ENCODE data around the gene KLF16. TPM values are rescaled to one million over a fixed set of nuclear protein-coding genes. Genes with fewer than 3 reads are reported as not detected.

The KLF16 gene
- total RNA-seq, 1 experiment from 2014 or later, result 26.7 TPM

DNA sequence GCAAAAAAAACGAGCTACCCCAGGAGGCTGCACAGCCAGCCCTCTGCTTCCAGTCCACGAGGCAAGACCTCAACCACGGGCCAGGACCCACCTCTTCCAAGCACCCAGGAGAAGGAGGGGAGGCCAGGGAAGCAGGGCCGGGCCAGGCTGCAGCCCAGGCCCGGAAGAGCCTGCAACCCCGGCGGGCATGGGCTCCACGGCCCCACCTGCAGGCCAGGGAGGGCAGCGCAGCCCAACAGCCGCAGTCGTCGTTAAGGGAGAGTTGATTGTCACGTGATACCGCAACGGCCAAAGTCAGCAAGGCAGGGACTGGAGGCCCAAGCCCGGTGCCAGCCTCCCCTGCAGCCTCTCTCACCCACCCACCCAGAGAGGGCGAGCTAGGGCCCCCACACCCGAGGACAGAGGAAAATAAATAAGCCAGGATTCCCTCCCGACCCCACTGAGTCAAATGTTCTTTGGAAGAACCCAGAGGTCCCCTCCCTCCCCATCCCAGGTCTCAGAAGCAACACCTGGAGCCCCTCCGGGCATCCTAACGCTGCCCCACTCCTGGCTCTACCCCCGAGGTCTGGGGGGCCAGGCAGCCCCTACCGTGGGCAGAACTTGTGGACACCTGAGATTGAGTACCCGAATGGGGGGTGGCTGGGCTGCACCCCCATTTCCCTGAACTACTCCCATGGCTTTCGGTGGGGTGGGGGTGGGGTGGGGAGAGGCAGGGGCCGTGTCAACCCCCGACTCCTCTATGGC lies 9.9 kb downstream of the KLF16 start:
- no peak overlapping the region for H2AFZ ChIP-seq
- BruUV-seq (replicated peaks), result no TSS peak

DNA sequence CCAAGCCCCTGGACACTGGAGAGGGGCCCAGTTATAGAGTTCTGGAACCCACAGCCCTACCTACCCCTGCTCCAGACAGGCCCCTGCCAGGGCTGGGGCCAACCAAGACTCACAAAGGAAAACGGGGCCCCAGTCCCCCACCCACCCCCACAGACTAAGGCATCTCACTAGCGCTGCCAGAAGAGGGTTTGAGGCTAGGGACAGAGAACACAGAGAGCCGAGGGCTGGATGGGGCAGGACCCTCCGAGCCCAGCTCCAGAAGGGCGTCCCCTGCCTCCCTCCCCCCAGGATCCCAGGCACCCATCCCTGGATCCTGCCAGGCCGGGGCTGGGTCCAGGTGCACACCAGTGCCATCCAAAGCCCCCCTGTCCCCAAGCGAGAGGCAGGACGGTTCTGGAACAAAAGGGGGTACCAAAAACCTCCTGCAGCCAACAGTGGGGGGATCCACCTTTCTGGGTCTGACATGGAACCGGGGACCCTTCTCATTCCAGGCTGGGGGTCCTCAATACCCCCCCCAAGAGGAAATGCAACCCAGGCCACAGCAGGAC lies 10.7 kb downstream of the KLF16 start:
- H3K4me1 ChIP-seq (replicated peaks; ENCODE audit: insufficient read depth), result peaks cover 11% of the 10 kb centered on the region; the same call in 1 of the 2 replicates
- H3K36me3 ChIP-seq (ENCODE audit: low read depth), result no peaks in the 10 kb centered on the region
- intact Hi-C loops (cut with micrococcal nuclease; ENCODE audit: unreplicated experiment), result no loop called here
- H4K20me1 ChIP-seq (ENCODE audit: insufficient read depth), result peaks cover 17% of the 10 kb centered on the region
- peaks cover 22% of the 10 kb centered on the region; the same call in 1 of the 2 replicates for H3F3A ChIP-seq (ENCODE audit: insufficient read depth, low read depth)
- H3K4me3 ChIP-seq, result no peak overlapping the region
- no peaks in the 10 kb centered on the region for H3K9me2 ChIP-seq (ENCODE audit: insufficient read depth)
- TF ChIP-seq EZH2 (IDR thresholded peaks at IDR 0.05; ENCODE audit: low read depth), result no peak
- TF ChIP-seq, protein P1, sequence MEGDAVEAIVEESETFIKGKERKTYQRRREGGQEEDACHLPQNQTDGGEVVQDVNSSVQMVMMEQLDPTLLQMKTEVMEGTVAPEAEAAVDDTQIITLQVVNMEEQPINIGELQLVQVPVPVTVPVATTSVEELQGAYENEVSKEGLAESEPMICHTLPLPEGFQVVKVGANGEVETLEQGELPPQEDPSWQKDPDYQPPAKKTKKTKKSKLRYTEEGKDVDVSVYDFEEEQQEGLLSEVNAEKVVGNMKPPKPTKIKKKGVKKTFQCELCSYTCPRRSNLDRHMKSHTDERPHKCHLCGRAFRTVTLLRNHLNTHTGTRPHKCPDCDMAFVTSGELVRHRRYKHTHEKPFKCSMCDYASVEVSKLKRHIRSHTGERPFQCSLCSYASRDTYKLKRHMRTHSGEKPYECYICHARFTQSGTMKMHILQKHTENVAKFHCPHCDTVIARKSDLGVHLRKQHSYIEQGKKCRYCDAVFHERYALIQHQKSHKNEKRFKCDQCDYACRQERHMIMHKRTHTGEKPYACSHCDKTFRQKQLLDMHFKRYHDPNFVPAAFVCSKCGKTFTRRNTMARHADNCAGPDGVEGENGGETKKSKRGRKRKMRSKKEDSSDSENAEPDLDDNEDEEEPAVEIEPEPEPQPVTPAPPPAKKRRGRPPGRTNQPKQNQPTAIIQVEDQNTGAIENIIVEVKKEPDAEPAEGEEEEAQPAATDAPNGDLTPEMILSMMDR (conservative IDR thresholded peaks at IDR 0.05), result no peak
- BruUV-seq (replicated peaks), result no TSS peak
- H3K27ac ChIP-seq, result no peak overlapping the region
- no peak overlapping the region for H3K4me2 ChIP-seq
- peaks cover 41% of the 10 kb centered on the region for H3K79me2 ChIP-seq (ENCODE audit: low read depth)
- no peak for DNase-seq
- no peaks in the 10 kb centered on the region for H3K27me3 ChIP-seq (ENCODE audit: insufficient read depth, low read depth)
- CTCF ChIA-PET, result interaction anchor here (0.6 kb wide), 1 partner anchor 183 kb away, joined by 3 read pairs; no protein-coding TSS in a partner anchor
- POLR2A ChIA-PET (ENCODE audit: unreplicated experiment), result no interaction called here
- no peaks in the 10 kb centered on the region for H3K9me3 ChIP-seq (ENCODE audit: insufficient read depth, low read depth)
- H2AFZ ChIP-seq, result no peak overlapping the region

More for the DNA sequence above, 9.9 kb downstream of the KLF16 start:
- H4K20me1 ChIP-seq (ENCODE audit: insufficient read depth), result peaks cover 25% of the 10 kb centered on the region
- H3K9me3 ChIP-seq (ENCODE audit: insufficient read depth, low read depth), result no peaks in the 10 kb centered on the region
- H3K79me2 ChIP-seq (ENCODE audit: low read depth), result peaks cover 45% of the 10 kb centered on the region
- POLR2A ChIA-PET (ENCODE audit: unreplicated experiment), result no interaction called here
- intact Hi-C loops (cut with micrococcal nuclease; ENCODE audit: unreplicated experiment), result no loop called here
- H3K4me3 ChIP-seq, result no peak overlapping the region
- DNase-seq, result peak; percentile 46 to 75
- no peak overlapping the region for H3K4me2 ChIP-seq
- H3K27ac ChIP-seq, result no peak overlapping the region
- no peaks in the 10 kb centered on the region for H3K27me3 ChIP-seq (ENCODE audit: insufficient read depth, low read depth)
- peaks cover 11% of the 10 kb centered on the region; the same call in 1 of the 2 replicates for H3K4me1 ChIP-seq (replicated peaks; ENCODE audit: insufficient read depth)
- CTCF ChIA-PET, result interaction anchor here (0.6 kb wide), 1 partner anchor 183 kb away, joined by 3 read pairs; no protein-coding TSS in a partner anchor
- H3F3A ChIP-seq (ENCODE audit: insufficient read depth, low read depth), result peaks cover 22% of the 10 kb centered on the region; the same call in 1 of the 2 replicates
- no peaks in the 10 kb centered on the region for H3K36me3 ChIP-seq (ENCODE audit: low read depth)
- no peaks in the 10 kb centered on the region for H3K9me2 ChIP-seq (ENCODE audit: insufficient read depth)
- no peak for TF ChIP-seq EZH2 (IDR thresholded peaks at IDR 0.05; ENCODE audit: low read depth)
- TF ChIP-seq, protein P1 (conservative IDR thresholded peaks at IDR 0.05), result peak; percentile 79

DNA sequence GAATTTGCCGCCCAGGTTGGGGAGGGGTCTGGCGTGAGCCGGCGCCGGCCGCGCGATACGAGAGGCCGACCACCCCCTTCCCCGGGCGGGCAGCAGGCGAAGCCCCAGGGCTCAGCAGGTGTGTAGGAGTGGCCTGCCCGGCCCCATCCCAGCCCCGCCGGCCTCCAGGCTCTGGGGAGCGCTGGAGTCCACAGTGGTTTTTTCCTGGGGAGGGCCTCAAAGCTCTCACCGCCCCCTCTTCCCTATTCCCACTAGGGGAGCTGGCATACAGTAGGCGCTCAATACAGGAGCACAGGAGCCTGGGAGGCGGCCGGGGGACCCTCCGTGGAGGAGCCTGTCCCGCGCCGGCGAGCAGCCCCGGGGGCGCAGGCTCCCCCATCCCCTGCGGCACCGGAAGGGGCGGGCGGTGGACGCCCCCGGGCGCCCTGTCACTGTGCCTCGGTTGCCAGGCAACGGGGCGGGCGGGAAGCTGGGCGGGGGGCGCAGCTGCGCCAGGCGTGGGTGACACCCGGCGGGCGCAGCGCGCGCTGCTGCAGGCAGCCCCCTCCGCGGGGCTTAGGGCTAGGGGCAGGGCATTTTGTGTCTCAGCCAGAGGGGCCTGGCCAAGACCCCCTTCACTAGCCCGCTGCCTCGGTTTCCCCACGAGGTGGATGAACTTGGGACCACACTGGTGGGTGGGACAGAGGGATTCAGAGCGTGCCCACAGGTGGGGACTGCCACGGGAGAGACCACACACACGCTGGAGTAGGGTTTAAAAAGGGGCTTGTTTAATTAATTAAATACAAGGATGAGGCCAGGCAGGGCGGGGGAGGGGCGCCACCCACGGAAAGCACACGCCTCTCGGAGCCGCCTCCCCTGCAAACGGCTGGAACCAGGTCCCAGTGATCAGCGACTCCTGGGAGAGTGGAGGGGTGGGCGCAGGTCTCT lies 11.5 kb downstream of the KLF16 start:
- intact Hi-C loops (cut with micrococcal nuclease; ENCODE audit: unreplicated experiment), result no loop called here
- H2AFZ ChIP-seq, result no peak overlapping the region
- H3F3A ChIP-seq (ENCODE audit: insufficient read depth, low read depth), result peaks cover 22% of the 10 kb centered on the region; the same call in 1 of the 2 replicates
- peaks cover 43% of the 10 kb centered on the region for H3K79me2 ChIP-seq (ENCODE audit: low read depth)
- ChIA-PET CTCF (no interaction called here), POLR2A (ENCODE audit: unreplicated experiment) (no interaction called here)
- peaks cover 21% of the 10 kb centered on the region for H4K20me1 ChIP-seq (ENCODE audit: insufficient read depth)
- no peak overlapping the region for H3K27ac ChIP-seq
- no peaks in the 10 kb centered on the region for H3K27me3 ChIP-seq (ENCODE audit: insufficient read depth, low read depth)
- H3K9me3 ChIP-seq (ENCODE audit: insufficient read depth, low read depth), result no peaks in the 10 kb centered on the region
- peaks cover 12% of the 10 kb centered on the region; the same call in 1 of the 2 replicates for H3K4me1 ChIP-seq (replicated peaks; ENCODE audit: insufficient read depth)
- BruUV-seq (replicated peaks), result no TSS peak
- no peak overlapping the region for H3K4me3 ChIP-seq
- no peaks in the 10 kb centered on the region for H3K36me3 ChIP-seq (ENCODE audit: low read depth)
- no peaks in the 10 kb centered on the region for H3K9me2 ChIP-seq (ENCODE audit: insufficient read depth)
- TF ChIP-seq EZH2 (IDR thresholded peaks at IDR 0.05; ENCODE audit: low read depth), result no peak
- TF ChIP-seq, protein P1 (conservative IDR thresholded peaks at IDR 0.05), result no peak
- no peak for DNase-seq
- no peak overlapping the region for H3K4me2 ChIP-seq

All from PC-9 (cell line).